RPMI8226 (cell line): ENCODE data around the gene CHST11.
A peak's percentile ranks its signal among the peaks of the same experiment; 100 is the strongest.

Source experiments
- DNase-seq: peaks from one replicate; pipeline ENCODE4 v3.0.0-alpha.2; 2015

CHST11 gene

DNA sequence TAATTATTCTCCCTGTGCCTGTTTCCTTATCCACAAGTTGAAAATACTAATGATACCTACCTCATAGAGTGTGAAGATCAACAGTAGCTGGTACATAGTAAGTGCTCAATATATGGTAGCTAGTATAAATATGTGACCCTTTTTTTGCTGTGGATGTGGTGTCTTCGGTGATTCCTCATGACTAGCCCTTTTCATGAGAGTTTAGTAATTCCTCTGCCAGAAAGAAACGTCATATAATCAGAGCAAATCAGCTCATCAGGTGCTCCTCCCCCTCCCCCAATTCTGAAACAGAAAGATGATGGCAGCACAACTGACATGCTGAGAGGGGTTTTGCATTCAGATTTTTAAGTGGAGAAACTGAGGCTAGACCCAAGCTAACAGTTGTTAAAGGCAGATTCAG lies 290.6 kb downstream of the CHST11 start:
- DNase-seq: no peak

- DNase-seq: no peak
These were observed 291.2 kb downstream of the CHST11 start for GRCh38 chr12:104747955-104748354.

DNA sequence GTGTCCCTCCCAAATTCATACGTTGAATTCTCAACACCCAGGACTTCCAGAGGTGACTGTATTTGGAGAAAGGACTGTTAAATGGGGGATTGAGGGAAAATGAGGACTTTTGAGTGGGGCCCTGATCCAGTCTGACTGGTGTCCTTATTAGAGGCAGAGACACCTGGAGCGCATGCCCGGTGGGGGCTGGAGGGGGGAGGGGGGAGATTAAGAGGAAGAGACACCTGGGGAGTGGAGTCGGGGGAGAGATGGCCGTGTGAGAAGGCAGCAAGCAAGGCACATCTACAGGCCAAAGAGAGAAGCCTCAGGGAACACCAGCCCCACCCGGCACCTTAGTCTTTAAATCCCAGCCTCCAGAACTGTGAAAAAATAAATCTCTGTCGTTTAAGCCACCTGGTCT lies 291.6 kb downstream of the CHST11 start:
- DNase-seq: no peak

DNA sequence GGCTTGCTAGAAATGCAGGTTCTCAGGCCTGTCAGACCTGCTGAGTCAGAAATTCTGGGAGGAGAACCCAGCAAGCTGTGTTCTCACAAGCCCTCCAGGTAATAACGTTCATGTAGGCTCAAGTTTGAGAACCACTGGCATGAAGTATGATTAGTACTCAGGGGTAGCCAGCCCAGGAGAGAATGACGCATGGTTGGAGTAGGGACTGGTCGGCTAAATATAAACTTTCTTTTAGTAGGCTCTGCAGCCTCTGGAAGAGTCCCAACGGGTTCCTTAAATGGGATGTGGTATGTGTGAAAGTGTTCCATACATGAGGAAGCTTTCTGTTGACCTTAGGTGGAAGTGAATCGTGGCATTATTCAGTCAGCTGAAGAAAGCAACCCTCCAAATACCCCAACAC lies 292.0 kb downstream of the CHST11 start:
- no peak for DNase-seq

DNA sequence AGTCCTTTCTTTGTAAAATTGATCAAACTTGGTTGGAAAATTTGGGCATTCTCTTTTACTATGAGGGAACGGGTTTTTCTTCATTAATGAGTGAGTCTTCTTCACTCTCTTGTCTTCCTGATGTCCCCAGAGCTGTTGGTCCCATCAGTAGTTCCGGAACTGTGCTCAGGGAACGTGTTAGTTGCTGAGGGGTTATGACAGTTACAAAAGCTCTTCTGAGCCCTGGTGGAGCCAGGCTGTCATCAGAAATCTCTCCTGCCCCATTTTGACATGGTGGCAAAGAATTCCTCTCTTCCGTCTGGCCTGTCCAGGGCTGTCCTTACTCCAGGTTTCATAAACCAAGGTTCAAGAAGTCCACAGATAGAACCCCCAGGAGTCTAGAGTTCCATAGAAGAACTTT lies 292.8 kb downstream of the CHST11 start:
- no peak for DNase-seq

GRCh38 chr12:104750061-104750460 lies 293.3 kb downstream of the CHST11 start:
- peak; percentile 62 for DNase-seq

GRCh38 chr12:104751120-104751519 lies 294.4 kb downstream of the CHST11 start:
- no peak for DNase-seq

DNA sequence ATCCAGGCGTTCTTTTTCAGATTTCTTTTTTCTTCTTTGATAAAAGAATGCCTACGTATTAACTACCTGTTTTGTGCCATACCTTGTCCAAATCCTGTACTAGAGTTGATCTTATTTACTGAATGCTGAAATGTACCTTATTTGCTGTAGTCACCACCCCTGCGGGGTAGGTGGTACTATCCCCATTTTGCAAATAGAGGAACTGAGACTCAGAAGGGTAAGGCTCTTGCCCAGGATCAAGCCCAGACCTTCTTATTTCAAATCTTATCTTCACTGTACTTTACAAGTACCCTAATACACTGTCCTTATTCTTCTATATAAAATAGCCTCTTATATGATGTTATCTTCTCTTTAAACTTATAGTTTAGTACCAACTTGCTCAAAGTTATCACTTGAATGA lies 294.8 kb downstream of the CHST11 start:
- DNase-seq: peak; percentile 37

DNA sequence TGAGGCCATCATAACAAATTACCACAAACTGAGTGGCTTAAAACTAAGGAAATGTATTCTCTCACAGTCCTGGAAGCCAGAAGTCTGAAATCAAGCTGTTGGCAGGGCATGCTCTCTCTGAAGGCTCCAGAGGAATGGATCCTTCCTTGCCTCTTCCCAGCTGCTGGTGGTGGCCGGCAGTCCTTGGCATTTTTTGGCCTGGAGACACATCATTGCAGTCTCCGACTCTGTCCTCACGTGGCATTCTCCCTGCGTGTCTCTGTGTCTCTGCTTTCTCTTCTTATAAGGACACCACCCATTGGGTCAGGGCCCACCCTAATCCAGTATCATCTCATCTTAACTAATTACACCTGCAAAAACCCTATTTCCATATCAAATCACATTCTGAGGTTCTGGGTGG lies 295.3 kb downstream of the CHST11 start:
- DNase-seq: no peak

DNA sequence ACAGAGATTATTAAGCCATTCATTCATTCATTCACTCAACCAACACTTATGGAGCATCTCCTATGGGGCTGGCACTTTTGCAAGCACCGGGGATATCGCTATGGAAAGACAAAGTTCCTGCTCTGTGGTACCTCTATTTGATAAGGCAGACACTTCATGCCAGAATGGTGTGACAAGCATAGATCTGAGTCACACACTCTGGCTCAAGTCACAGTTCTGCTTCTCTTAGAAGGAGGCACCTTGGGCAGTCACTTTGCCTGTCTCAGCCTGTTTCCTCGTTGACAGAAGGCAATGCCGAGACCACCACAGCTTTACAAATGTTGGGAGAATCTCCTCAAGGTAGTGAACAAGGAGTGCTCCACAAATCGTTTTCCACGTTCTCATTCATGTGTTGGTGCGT lies 296.1 kb downstream of the CHST11 start:
- no peak for DNase-seq

DNA sequence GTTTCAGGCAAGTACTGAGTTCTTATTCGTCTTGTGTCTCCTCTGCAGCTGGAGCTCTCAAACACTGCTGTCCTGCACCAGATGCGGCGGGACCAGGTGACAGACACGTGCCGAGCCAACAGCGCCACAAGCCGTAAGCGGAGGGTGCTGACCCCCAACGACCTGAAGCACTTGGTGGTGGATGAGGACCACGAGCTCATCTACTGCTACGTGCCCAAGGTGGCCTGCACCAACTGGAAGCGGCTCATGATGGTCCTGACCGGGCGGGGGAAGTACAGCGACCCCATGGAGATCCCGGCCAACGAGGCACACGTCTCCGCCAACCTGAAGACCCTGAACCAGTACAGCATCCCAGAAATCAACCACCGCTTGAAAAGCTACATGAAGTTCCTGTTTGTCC lies 300.2 kb downstream of the CHST11 start:
- DNase-seq: no peak

DNA sequence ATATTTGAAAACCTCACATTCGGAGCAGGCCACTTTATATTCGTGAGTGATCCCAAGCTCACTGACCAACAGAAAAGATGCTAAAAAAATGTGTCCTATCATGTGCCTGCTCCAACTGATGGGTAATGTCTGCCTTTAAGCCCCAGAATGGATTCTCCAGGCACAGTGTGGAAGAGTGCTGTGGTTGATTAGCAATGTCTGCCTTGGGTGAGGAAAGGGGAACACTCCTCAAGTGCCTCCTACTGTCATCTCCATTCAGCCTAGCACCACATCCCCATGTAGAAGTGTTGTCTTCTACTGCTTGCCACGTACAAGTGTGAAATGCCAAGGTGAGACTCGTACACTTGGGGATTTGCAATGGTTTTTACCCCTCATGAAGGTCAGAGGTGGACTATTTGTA lies 302.0 kb downstream of the CHST11 start:
- DNase-seq: no peak

- no peak for DNase-seq
These were observed 304.3 kb downstream of the CHST11 start for GRCh38 chr12:104761091-104761490.

DNA sequence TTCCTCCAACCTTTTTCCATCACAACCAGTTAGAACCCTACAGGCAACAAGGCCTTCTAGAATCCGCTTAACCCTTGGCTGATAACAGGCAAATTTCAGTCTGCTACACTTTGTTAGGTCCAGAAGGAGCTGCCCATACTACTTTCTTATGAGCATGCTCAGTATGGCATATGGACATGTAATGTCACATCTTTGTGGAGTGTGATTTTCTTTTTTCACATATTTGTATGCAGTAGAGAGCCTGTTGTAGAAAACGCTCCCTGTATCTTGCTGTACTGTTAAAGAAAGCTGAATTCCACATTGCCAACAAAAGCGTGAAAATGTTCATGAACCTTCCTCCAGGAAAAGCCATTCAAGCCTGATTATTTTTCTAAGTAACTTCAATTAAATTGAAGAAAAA lies 304.9 kb downstream of the CHST11 start:
- DNase-seq: no peak

DNA sequence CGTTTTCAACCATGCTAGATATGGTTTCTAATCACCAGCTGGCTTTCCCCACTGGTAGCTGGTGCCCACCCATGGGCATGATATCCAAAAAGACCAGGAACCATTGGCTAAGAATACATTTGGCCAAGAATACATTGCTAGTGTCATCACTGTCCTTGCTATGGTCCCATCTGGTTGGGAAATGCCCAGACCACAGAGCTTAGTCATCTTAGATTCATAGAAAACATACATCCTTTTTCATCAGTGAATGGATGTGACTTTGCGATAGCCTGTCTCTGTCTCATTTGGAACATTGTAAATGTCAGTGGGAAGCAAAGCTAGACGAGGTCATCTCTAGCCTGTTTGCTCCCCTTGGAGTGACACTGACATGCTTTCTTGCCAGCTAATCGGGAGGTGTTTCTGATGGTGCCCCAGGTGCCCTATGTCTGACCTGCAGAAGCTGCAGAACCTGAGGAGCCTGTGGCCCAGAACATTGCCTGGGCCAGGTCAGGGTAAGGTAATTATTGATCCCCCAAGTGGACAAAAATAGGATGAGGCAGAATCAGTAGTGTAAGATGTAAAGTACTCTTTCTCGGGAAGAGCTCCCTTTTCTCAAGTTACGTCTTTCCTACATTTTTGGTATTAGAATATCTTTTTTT lies 306.5 kb downstream of the CHST11 start:
- no peak for DNase-seq

DNA sequence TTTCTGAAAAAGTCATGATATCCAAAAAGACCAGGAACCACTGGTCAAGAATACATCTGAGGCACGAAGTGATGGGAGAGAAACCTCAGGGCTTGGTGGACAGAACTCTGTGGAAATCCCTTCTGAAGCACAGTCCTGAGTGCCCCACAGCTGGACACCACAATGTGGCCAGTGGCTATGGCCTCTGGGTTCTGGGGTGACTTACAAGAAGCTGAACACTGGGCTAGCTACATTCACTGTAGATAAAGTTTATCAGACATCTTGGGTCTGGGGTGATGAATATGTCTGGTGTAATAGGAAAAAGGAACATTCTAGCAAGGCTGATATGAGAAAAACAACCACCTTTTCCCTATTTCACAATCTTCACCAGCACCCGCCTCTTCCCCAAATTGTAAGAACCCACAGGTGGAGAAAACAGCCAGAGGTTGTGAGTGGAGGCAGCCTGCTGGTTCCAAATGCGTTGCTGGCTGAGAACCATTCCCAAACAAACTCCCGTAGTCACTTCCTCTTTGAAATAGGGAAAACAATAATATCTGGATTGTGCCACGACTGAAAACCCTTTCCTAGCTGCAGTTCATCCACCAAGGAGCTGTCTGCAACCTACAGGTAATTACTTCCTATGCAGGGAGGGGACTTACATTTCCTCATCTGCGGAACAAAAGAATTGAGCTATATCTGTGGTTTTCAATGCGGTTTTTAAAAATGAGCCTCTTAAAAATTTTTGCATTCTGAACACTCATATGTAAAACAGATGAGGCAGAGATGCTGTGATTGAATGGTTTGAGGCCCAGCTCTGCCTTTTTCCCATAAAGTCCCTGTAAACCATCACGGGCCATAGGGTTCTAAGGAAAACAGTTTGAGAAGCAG lies 307.7 kb downstream of the CHST11 start:
- no peak for DNase-seq

GRCh38 chr12:104767261-104767660 lies 310.5 kb downstream of the CHST11 start:
- DNase-seq: no peak

DNA sequence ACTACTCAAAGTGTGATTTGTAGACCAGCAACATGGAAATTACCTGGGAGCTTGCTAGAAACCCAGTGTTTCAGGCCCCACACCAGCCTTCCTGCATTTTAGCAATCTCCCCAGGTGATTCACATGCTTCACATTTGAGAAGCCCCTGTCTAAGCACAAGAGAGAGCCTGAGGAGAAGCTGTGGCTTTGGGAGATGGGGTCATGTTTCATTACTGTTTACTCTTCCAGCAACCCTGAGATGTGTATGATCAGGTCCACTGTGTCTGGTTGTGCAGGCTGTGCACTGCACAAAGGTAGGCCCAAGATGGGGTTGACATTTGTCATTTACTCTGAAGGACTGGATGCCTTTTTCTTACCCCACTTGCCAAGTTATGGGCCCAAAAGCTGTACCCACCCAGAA lies 311.3 kb downstream of the CHST11 start:
- no peak for DNase-seq

DNA sequence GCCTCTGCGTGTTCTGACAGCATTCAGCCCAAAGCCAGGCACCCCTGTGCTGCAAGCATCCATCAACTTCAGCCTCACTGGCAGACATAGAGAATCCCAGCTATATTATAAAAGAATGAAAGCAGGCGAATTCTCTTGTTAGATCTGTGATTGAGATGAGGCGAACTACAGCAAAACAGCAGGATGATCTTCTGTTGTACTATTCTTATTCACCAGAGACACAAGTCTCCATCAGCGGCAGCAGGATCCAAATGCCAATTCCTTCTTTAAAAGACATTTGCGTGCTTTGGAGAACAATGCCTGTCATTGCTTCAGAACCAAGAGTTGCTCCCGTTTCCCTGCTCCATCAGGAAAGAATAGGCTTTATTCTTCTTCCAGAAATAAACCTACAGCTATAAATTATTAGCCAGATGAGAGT lies 312.4 kb downstream of the CHST11 start:
- no peak for DNase-seq

- DNase-seq: no peak
These were observed 315.6 kb downstream of the CHST11 start for GRCh38 chr12:104772336-104772735.

GRCh38 chr12:104775731-104776231 lies 319.0 kb downstream of the CHST11 start:
- no peak for DNase-seq

DNA sequence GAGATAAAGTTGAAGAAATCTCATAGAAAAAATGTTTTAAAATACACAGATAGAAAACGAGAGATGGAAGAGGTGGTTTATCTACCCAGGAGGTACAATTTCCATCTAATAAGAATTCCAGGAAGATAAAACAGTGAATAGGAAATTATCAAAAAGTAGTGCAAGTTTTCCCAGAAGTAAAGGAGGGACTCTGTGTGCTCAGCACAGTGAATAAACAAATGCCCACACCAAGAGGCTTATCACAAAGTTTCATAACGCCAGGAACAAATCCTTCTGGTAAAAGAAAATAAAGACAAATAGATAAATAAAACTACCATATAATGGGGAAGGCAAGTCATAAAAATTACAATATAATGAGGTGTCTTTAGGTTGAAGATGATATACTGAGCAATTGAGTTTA lies 322.4 kb downstream of the CHST11 start:
- no peak for DNase-seq

DNA sequence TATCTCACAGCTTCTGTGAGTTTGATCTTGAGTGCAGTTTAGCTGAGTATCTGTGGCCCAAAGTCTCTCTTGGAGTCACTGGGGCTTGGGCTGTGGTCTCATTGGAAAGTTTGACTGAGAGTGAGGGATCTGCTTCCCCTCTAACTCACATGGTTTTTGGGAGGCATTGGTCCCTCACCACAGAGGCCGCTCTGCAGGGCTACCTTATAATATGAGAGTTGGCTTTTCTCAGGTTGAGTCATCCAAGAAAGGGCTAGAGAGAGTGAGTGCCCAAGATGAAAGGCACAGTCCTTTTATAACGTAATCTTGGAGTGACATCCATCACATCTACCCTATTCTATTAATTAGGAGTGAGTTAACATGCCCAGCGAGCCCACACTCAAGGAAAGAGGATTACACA lies 325.5 kb downstream of the CHST11 start:
- DNase-seq: no peak

DNA sequence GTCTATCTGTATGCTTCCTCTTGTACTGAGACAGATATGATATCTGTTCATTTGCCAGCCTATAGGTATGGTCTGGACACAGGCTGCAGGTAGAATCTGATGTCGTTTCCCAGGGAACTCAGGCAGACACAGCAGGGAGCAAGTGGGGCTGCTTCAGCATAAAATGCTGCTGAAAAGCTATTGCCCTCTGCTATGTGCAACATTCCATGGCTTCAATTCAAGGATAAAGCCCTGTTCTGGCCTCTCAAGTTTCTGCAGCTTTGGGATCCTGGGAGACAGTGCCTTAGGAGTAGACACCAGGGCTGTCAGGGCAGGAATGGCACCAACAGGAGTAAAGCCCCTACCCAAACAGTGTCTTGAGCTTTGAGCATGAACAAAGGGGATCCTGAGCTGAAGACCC lies 327.8 kb downstream of the CHST11 start:
- DNase-seq: no peak
